Fibroblast of skin of back (primary cell): ENCODE measurements around the gene SPON2.

ENCODE experiments used
- DNase-seq: peaks from one replicate; pipeline ENCODE4 v3.0.0-alpha.2; 2013

SPON2 gene

GRCh38 chr4:1171311-1172227 lies 814 bp downstream of the SPON2 start:
- no peak for DNase-seq

GRCh38 chr4:1170976-1171310 lies 1.4 kb downstream of the SPON2 start:
- DNase-seq, result no peak

- DNase-seq, result no peak
These were observed 2.0 kb downstream of the SPON2 start for GRCh38 chr4:1170156-1170975.

- no peak for DNase-seq
These were observed 2.7 kb downstream of the SPON2 start for GRCh38 chr4:1169691-1170096.

- DNase-seq, result no peak
These were observed 3.2 kb downstream of the SPON2 start for GRCh38 chr4:1169171-1169671.

GRCh38 chr4:1168191-1169101 lies 3.9 kb downstream of the SPON2 start:
- DNase-seq, result no peak

- DNase-seq, result peak; percentile 81
These were observed 5.0 kb downstream of the SPON2 start for GRCh38 chr4:1167244-1167949.

- no peak for DNase-seq
These were observed 5.7 kb downstream of the SPON2 start for GRCh38 chr4:1166509-1167243.

GRCh38 chr4:1164956-1165545 lies 7.3 kb downstream of the SPON2 start:
- DNase-seq, result no peak

- no peak for DNase-seq
These were observed 7.9 kb downstream of the SPON2 start for GRCh38 chr4:1164444-1164843.

- no peak for DNase-seq
These were observed 8.3 kb downstream of the SPON2 start for GRCh38 chr4:1164040-1164439.

GRCh38 chr4:1160351-1160750 lies 12.0 kb downstream of the SPON2 start:
- DNase-seq, result no peak

GRCh38 chr4:1156069-1156468 lies 16.3 kb downstream of the SPON2 start:
- DNase-seq, result no peak

- DNase-seq, result no peak
These were observed 17.1 kb downstream of the SPON2 start for GRCh38 chr4:1155314-1155713.

GRCh38 chr4:1154523-1155182 lies 17.7 kb downstream of the SPON2 start:
- DNase-seq, result no peak

GRCh38 chr4:1154126-1154522 lies 18.3 kb downstream of the SPON2 start:
- no peak for DNase-seq

GRCh38 chr4:1153567-1154090 lies 18.8 kb downstream of the SPON2 start:
- DNase-seq, result no peak

- no peak for DNase-seq
These were observed 20.1 kb downstream of the SPON2 start for GRCh38 chr4:1152290-1152689.

GRCh38 chr4:1151541-1151940 lies 20.8 kb downstream of the SPON2 start:
- DNase-seq, result no peak

GRCh38 chr4:1150875-1151274 lies 21.5 kb downstream of the SPON2 start:
- DNase-seq, result no peak
